Endothelial cell of umbilical vein (primary cell): ENCODE results near the gene DUSP15. TPM values are rescaled to one million over a fixed set of nuclear protein-coding genes. Genes with fewer than 3 reads are reported as not detected.

ENCODE experiments used
- BruUV-seq: library from RNA; stranded (reverse); fragments of 400-500 nt; replicated peaks from 2 replicates; lab custom pipeline; 2021; lab: Mats Ljungman, UMichigan
- CTCF ChIA-PET: fragments of 300-600, 350-600 bp; sonication (Branson Sonifier 250); formaldehyde crosslinking; loops from one replicate; lab custom pipeline; 2021; ENCODE audit warnings: antibody characterized with exemption, inconsistent platforms; lab: Charles Lee
- POLR2A ChIA-PET: fragments of 300-600, 350-600 bp; sonication (Branson Sonifier 250); formaldehyde crosslinking; loops from one replicate; lab custom pipeline; 2021; ENCODE audit warnings: antibody characterized with exemption, inconsistent platforms; lab: Charles Lee
- DNase-seq: peaks from one replicate; pipeline ENCODE4 v3.0.0-alpha.2; 2011; ENCODE audit warnings: low read depth, low spot score
- FAIRE-seq: peaks from 2 replicates; lab custom pipeline; 2011; peaks lifted over from hg19 to GRCh38; lab: Jason Lieb, UNC
- H2AFZ ChIP-seq: 2 replicates; pipeline ENCODE4 v1.6.0; 2012; ENCODE audit warnings: low read depth, low read length, control low read depth, inconsistent platforms
- H3K27ac ChIP-seq: 2 replicates; pipeline ENCODE4 v1.5.1; 2011; ENCODE audit warnings: low read depth, mild to moderate bottlenecking, control low read depth, low read length, moderate library complexity; ENCODE audit not compliant: insufficient read depth
- H3K27me3 ChIP-seq, 2 experiments: 2 replicates each; pipeline versions ENCODE4 v1.6.0 to v1.6.1; 2011; ENCODE audit warnings: low read length in 2 of 2, mixed read lengths in 1 of 2; ENCODE audit not compliant: control insufficient read depth in 2 of 2, insufficient read depth in 2 of 2
- H3K36me3 ChIP-seq, 2 experiments: 2 replicates in 1 of 2; 3 replicates in 1 of 2; pipeline ENCODE4 v1.5.1; 2011; ENCODE audit warnings: low read length in 2 of 2, mild to moderate bottlenecking in 1 of 2, moderate library complexity in 1 of 2; ENCODE audit not compliant: control insufficient read depth in 2 of 2, insufficient read depth in 2 of 2; ENCODE audit errors: extremely low read depth in 1 of 2
- H3K4me1 ChIP-seq: 3 replicates; pipeline ENCODE4 v1.5.1; 2011; ENCODE audit warnings: mild to moderate bottlenecking, low read length; ENCODE audit not compliant: control insufficient read depth, insufficient read depth; ENCODE audit errors: extremely low read depth
- H3K4me2 ChIP-seq: 2 replicates; pipeline ENCODE4 v1.6.1; 2011; ENCODE audit warnings: low read length, control low read depth, mixed read lengths; ENCODE audit not compliant: insufficient read depth
- H3K4me3 ChIP-seq, 3 experiments: fragments of 200-600 bp in 1 of 3; sonication (generic), shearing (Covaris generic) in 1 of 3; replicated peaks in 1 of 3; 2 replicates each; pipeline ENCODE4 v1.5.1; 2011 to 2016; ENCODE audit warnings: control low read depth in 3 of 3, low read length in 3 of 3, mild to moderate bottlenecking in 2 of 3, inconsistent platforms in 1 of 3, low read depth in 1 of 3, moderate library complexity in 1 of 3; ENCODE audit not compliant: insufficient read depth in 1 of 3
- H3K79me2 ChIP-seq: 2 replicates; pipeline ENCODE4 v1.6.0; 2012; ENCODE audit warnings: low read length, inconsistent platforms; ENCODE audit not compliant: control insufficient read depth, insufficient read depth
- H3K9ac ChIP-seq: replicated peaks from 2 replicates; pipeline ENCODE3; 2011; ENCODE audit warnings: low read length, control low read depth; ENCODE audit not compliant: insufficient read depth; ENCODE audit errors: extremely low read depth
- H3K9me1 ChIP-seq: replicated peaks from 3 replicates; pipeline ENCODE4 v1.6.0; 2011; ENCODE audit warnings: mild to moderate bottlenecking, low read length; ENCODE audit not compliant: control insufficient read depth, insufficient read depth; ENCODE audit errors: extremely low read depth
- H3K9me3 ChIP-seq: replicated peaks from 2 replicates; pipeline ENCODE4 v1.5.1; 2012; ENCODE audit warnings: low read length, inconsistent platforms; ENCODE audit not compliant: control insufficient read depth, insufficient read depth
- H4K20me1 ChIP-seq: replicated peaks from 2 replicates; pipeline ENCODE3; 2011; ENCODE audit warnings: mild to moderate bottlenecking, low read length; ENCODE audit not compliant: control insufficient read depth, insufficient read depth; ENCODE audit errors: extremely low read depth
- CTCF ChIP-seq, 2 donors: IDR thresholded peaks; 1 replicate in 1 of 2; 2 replicates in 1 of 2; pipeline ENCODE4 v1.5.1; 2011; ENCODE audit warnings: low read length in 2 of 2, mild to moderate bottlenecking in 2 of 2, moderate library complexity in 2 of 2, control low read depth in 1 of 2, inconsistent platforms in 1 of 2, low read depth in 1 of 2; ENCODE audit not compliant: insufficient read depth in 1 of 2; ENCODE audit errors: extremely low read depth in 1 of 2
- EZH2 ChIP-seq: IDR thresholded peaks from 2 replicates; pipeline ENCODE4 v1.6.1; 2012; ENCODE audit warnings: borderline replicate concordance, low read depth, mild to moderate bottlenecking, moderate library complexity, low read length, inconsistent platforms; ENCODE audit not compliant: severe bottlenecking
- FOS ChIP-seq: IDR thresholded peaks from 2 replicates; pipeline ENCODE4 v1.6.1; 2011; ENCODE audit warnings: mild to moderate bottlenecking, low read length, moderate library complexity, borderline replicate concordance; ENCODE audit not compliant: insufficient read depth
- GATA2 ChIP-seq: IDR thresholded peaks from 2 replicates; pipeline ENCODE4 v1.7.0; 2011; ENCODE audit warnings: low read depth, mild to moderate bottlenecking, moderate library complexity, mixed read lengths, low read length; ENCODE audit not compliant: insufficient read length, insufficient read depth
- JUN ChIP-seq: IDR thresholded peaks from 2 replicates; pipeline ENCODE4 v1.6.1; 2011; ENCODE audit warnings: borderline replicate concordance, low read depth; ENCODE audit not compliant: insufficient read length, insufficient read depth
- MAX ChIP-seq: IDR thresholded peaks from 2 replicates; pipeline ENCODE4 v1.6.1; 2011; ENCODE audit not compliant: insufficient read depth, insufficient read length
- MYC ChIP-seq: IDR thresholded peaks from one replicate; pipeline ENCODE4 v1.6.1; 2011; ENCODE audit warnings: mild to moderate bottlenecking, low read depth, low read length
- POLR2A ChIP-seq: IDR thresholded peaks from 2 replicates; pipeline ENCODE4 v1.6.1; 2012; ENCODE audit warnings: low read depth, mild to moderate bottlenecking, control low read depth, low read length
- POLR2AphosphoS5 ChIP-seq: IDR thresholded peaks from 2 replicates; pipeline ENCODE4 v1.6.1; 2012; ENCODE audit warnings: low read depth, mild to moderate bottlenecking, control low read depth, low read length, moderate library complexity; ENCODE audit not compliant: insufficient read depth
- dilution Hi-C: fragments of 300-500 bp; cut with MboI; formaldehyde crosslinking; loops from one replicate; pipeline ENCODE4 v1.15.0; 2019; ENCODE audit warnings: low sequenced_read_pairs; ENCODE audit not compliant: extremely low pct_ligation_motif_present
- intact Hi-C: fragments of 100-400 bp; cut with micrococcal nuclease; formaldehyde crosslinking; loops from one replicate; pipeline ENCODE4 v1.10.0; 2022
- polyA plus RNA-seq, 4 experiments: library from polyadenylated mRNA; depleted of rRNA in 3 of 4; stranded (reverse) in 3 of 4; unstranded in 1 of 4; fragments of >200 nt; gene quantifications; 2 replicates each; pipeline versions ENCODE4 v1.2.1 to v1.2.3, GENCODE V29; 2011 to 2012; ENCODE audit warnings: missing spikeins in 1 of 4
- total RNA-seq: library from RNA; stranded (reverse); gene quantifications from 2 replicates; pipeline ENCODE4 v1.2.3, GENCODE V29; 2021

DUSP15 gene
- total and polyA plus RNA-seq, 2 donors (not counting 3 experiments of a cell fraction or from before 2014, with no cell fraction given), result 0.33 TPM; not detected in 1

- no peaks in the 10 kb centered on the region for H3K27me3 ChIP-seq
- BruUV-seq, result no TSS peak
- dilution Hi-C loops, result no loop called here
- H4K20me1 ChIP-seq, result no peaks in the 10 kb centered on the region
- no peaks in the 10 kb centered on the region for H3K79me2 ChIP-seq
- no peak overlapping the region for H2AFZ ChIP-seq
- H3K9ac ChIP-seq, result no peak overlapping the region
- ChIA-PET POLR2A (no interaction called here), CTCF (interaction anchor here (7.6 to 25.3 kb wide), 2 partner anchors 12 to 15 kb away, joined by 82 to 619 read pairs; partner anchors contain the start of gene FOXS1)
- peaks cover 33% of the 10 kb centered on the region for H3K4me1 ChIP-seq
- no peak for FAIRE-seq
- H3K4me2 ChIP-seq, result no peak overlapping the region
- H3K9me3 ChIP-seq, result no peaks in the 10 kb centered on the region
- no peak for DNase-seq
- H3K27ac ChIP-seq, result no peak overlapping the region
- H3K9me1 ChIP-seq, result no peaks in the 10 kb centered on the region
- intact Hi-C loops, result no loop called here
- no peaks in the 10 kb centered on the region for H3K36me3 ChIP-seq
- TF ChIP-seq GATA2, result no peak
- no peak for TF ChIP-seq MYC
- TF ChIP-seq MAX, result no peak
- TF ChIP-seq FOS, result no peak
- no peak for TF ChIP-seq CTCF (IDR thresholded peaks at IDR 0.05; ENCODE audit: extremely low read depth in 1 of 2, insufficient read depth in 1 of 2, low read depth in 1 of 2, low read length in 2 of 2)
- TF ChIP-seq POLR2A, result no peak
- no peak for TF ChIP-seq POLR2AphosphoS5
- no peak for TF ChIP-seq JUN
- no peak for TF ChIP-seq EZH2
- H3K4me3 ChIP-seq, result no peak overlapping the region
These were observed 34.8 kb downstream of the DUSP15 start for GRCh38 chr20:31835554-31835953.
